Stimulated activated CD8-positive, alpha-beta memory T cell treated with anti-CD3 and anti-CD28 coated beads, Interleukin-12 subunit alpha, Interleukin-12 subunit beta, amount 100 ng/mL, for 24 hours (primary cell): ENCODE results near the gene CHST11.

ENCODE experiments used
- DNase-seq: peaks from one replicate; pipeline ENCODE4 v3.0.0-alpha.2; 2020; ENCODE audit errors: extremely low read depth

CHST11 gene

GRCh38 chr12:104456417-104456949 is at the start of gene CHST11:
TSS of gene CHST11 (plus strand) at chr12:104456948.
- DNase-seq = no peak

GRCh38 chr12:104407438-104407837 is 49.3 kb upstream of the CHST11 start:
- no peak for DNase-seq

GRCh38 chr12:104407922-104408321 is 48.8 kb upstream of the CHST11 start:
- no peak for DNase-seq

GRCh38 chr12:104410326-104410725 is 46.4 kb upstream of the CHST11 start:
- no peak for DNase-seq

GRCh38 chr12:104410786-104411185 is 46.0 kb upstream of the CHST11 start:
- DNase-seq = no peak

GRCh38 chr12:104411826-104412641 is 44.7 kb upstream of the CHST11 start:
- DNase-seq = no peak

- no peak for DNase-seq
Observed at GRCh38 chr12:104412681-104413080, 44.1 kb upstream of the CHST11 start.

GRCh38 chr12:104413330-104413729 is 43.4 kb upstream of the CHST11 start:
- DNase-seq = no peak

GRCh38 chr12:104414581-104415341 is 42.0 kb upstream of the CHST11 start:
- no peak for DNase-seq

- no peak for DNase-seq
Observed at GRCh38 chr12:104415342-104415980, 41.3 kb upstream of the CHST11 start.

- no peak for DNase-seq
Observed at GRCh38 chr12:104416136-104416535, 40.6 kb upstream of the CHST11 start.

- DNase-seq = no peak
Observed at GRCh38 chr12:104416585-104416984, 40.2 kb upstream of the CHST11 start.

GRCh38 chr12:104419717-104420116 is 37.0 kb upstream of the CHST11 start:
- DNase-seq = no peak

- DNase-seq = no peak
Observed at GRCh38 chr12:104420868-104421267, 35.9 kb upstream of the CHST11 start.

GRCh38 chr12:104421343-104421742 is 35.4 kb upstream of the CHST11 start:
- DNase-seq = no peak

GRCh38 chr12:104422441-104422840 is 34.3 kb upstream of the CHST11 start:
- DNase-seq = no peak

GRCh38 chr12:104423273-104423672 is 33.5 kb upstream of the CHST11 start:
- no peak for DNase-seq

GRCh38 chr12:104423809-104424208 is 32.9 kb upstream of the CHST11 start:
- no peak for DNase-seq

- DNase-seq = no peak
Observed at GRCh38 chr12:104424955-104425354, 31.8 kb upstream of the CHST11 start.

GRCh38 chr12:104425614-104426013 is 31.1 kb upstream of the CHST11 start:
- no peak for DNase-seq

GRCh38 chr12:104426926-104427546 is 29.7 kb upstream of the CHST11 start:
- DNase-seq = no peak

GRCh38 chr12:104427547-104427938 is 29.2 kb upstream of the CHST11 start:
- DNase-seq = no peak
